ENCODE measurements around the gene PGP. TPM values are rescaled to one million over a fixed set of nuclear protein-coding genes. Genes with fewer than 3 reads are reported as not detected.

The PGP gene
- total RNA-seq, 1 experiment from 2014 or later: 48.7 TPM

- in situ Hi-C loops (cut with HindIII; ENCODE audit: low pct_unique_long_range_greater_than_20kb, low sequenced_read_pairs) (no loop called here), intact Hi-C loops (cut with micrococcal nuclease; ENCODE audit: unreplicated experiment) (no loop called here)
- TF ChIP-seq CTCF (IDR thresholded peaks at IDR 0.05) (no peak), TCF7L2 (IDR thresholded peaks at IDR 0.05; ENCODE audit: low read depth, low read length) (no peak), REST (IDR thresholded peaks at IDR 0.05; ENCODE audit: insufficient read depth in 1 of 2, low read depth in 2 of 2, low read length in 1 of 2) (no peak), POLR2AphosphoS5 (IDR thresholded peaks at IDR 0.05; ENCODE audit: low read depth, low read length) (no peak), SIN3A (IDR thresholded peaks at IDR 0.05; ENCODE audit: borderline replicate concordance, insufficient read depth, low read depth, low read length) (no peak)
- Histone ChIP-seq H3K27me3 (ENCODE audit: control insufficient read depth, insufficient read depth, low read length) (no peaks in the 10 kb centered on the region), H3K4me1 (ENCODE audit: control insufficient read depth, insufficient read depth, low read length) (no peaks in the 10 kb centered on the region), H3K36me3 (ENCODE audit: control insufficient read depth, insufficient read depth, low read length) (no peaks in the 10 kb centered on the region), H3K27ac (ENCODE audit: low read length) (no peak overlapping the region), H3K4me3 (ENCODE audit: low read depth in 2 of 2, low read length in 2 of 2) (no peak overlapping the region), H3K9me3 (ENCODE audit: control insufficient read depth, insufficient read depth, low read depth, low read length) (no peaks in the 10 kb centered on the region)
- DNase-seq (ENCODE audit: low read depth, low spot score) (no peak), ATAC-seq (no peak)
- ChIA-PET POLR2A (no interaction called here), CTCF (no interaction called here)
- BruUV-seq (replicated peaks): no TSS peak
These were observed 32.7 kb downstream of the PGP start for GRCh38 chr16:2181952-2182351.

GRCh38 chr16:2180962-2181923 lies 33.4 kb downstream of the PGP start:
- no peak overlapping the region for H3K4me3 ChIP-seq (ENCODE audit: low read depth in 2 of 2, low read length in 2 of 2)
- POLR2A ChIA-PET: interaction anchor here (0.6 kb wide), 1 partner anchor 24 kb away, joined by 5 read pairs; no protein-coding TSS in a partner anchor
- H3K4me1 ChIP-seq (ENCODE audit: control insufficient read depth, insufficient read depth, low read length): no peaks in the 10 kb centered on the region
- TF ChIP-seq REST (IDR thresholded peaks at IDR 0.05; ENCODE audit: insufficient read depth in 1 of 2, low read depth in 2 of 2, low read length in 1 of 2) (no peak), POLR2AphosphoS5 (IDR thresholded peaks at IDR 0.05; ENCODE audit: low read depth, low read length) (no peak), SIN3A (IDR thresholded peaks at IDR 0.05; ENCODE audit: borderline replicate concordance, insufficient read depth, low read depth, low read length) (no peak), TCF7L2 (IDR thresholded peaks at IDR 0.05; ENCODE audit: low read depth, low read length) (no peak), CTCF (IDR thresholded peaks at IDR 0.05) (no peak)
- DNase-seq (ENCODE audit: low read depth, low spot score): no peak
- in situ Hi-C loops (cut with HindIII; ENCODE audit: low pct_unique_long_range_greater_than_20kb, low sequenced_read_pairs): no loop called here
- intact Hi-C loops (cut with micrococcal nuclease; ENCODE audit: unreplicated experiment): no loop called here
- H3K27me3 ChIP-seq (ENCODE audit: control insufficient read depth, insufficient read depth, low read length): no peaks in the 10 kb centered on the region
- no TSS peak for BruUV-seq (replicated peaks)
- H3K27ac ChIP-seq (ENCODE audit: low read length): no peak overlapping the region
- no peaks in the 10 kb centered on the region for H3K36me3 ChIP-seq (ENCODE audit: control insufficient read depth, insufficient read depth, low read length)
- no peak for ATAC-seq
- CTCF ChIA-PET: no interaction called here
- no peaks in the 10 kb centered on the region for H3K9me3 ChIP-seq (ENCODE audit: control insufficient read depth, insufficient read depth, low read depth, low read length)
